ENCODE data around the gene DCTD. TPM values are rescaled to one million over a fixed set of nuclear protein-coding genes. Genes with fewer than 3 reads are reported as not detected.
"Not testable (repeated sequence)": the region's sequence is repeated elsewhere in the genome, so short reads cannot be mapped to it uniquely, and the experiment has no call there.

The DCTD gene
- total and polyA plus RNA-seq, 5 experiments from 2014 or later = 78.8 to 95.9 (median 87.3) TPM

DNA sequence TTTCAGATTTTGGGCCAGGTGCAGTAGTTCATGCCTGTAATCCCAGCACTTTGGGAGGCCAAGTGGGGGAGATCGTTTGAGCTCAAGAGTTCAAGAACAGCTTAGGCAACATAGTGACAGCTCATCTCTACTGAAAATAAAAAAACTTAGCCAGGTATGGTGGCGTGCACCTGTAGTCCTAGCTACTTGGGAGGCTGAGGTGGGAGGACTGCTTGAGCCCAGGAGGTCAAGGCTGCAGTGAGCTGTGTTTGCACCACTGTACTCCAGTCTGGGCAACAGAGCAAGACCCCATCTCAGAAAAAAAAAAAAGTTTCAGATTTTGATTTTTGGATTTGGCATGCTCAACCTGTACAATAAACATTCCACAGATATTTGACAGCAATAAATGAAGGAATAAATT lies 17.2 kb downstream of the DCTD start:
- POLR2A ChIA-PET = interaction anchor here (0.6 kb wide), 1 partner anchor 412 kb away, joined by 7 read pairs; no protein-coding TSS in a partner anchor
- ATAC-seq, DNase-seq, H3K27me3 Mint-ChIP-seq, H3K9me3 Mint-ChIP-seq, H3K4me3 Mint-ChIP-seq: not testable (repeated sequence)
- H3K36me3 Mint-ChIP-seq = peaks cover 0 to 92% (median 38%) of the 10 kb centered on the region in 3 donors
- peaks cover 0 to 12% (median 8%) of the 10 kb centered on the region in 4 donors for H3K4me1 Mint-ChIP-seq
- H3K27ac Mint-ChIP-seq = peak overlapping the region in 1 of 10 donors; percentile 1

DNA sequence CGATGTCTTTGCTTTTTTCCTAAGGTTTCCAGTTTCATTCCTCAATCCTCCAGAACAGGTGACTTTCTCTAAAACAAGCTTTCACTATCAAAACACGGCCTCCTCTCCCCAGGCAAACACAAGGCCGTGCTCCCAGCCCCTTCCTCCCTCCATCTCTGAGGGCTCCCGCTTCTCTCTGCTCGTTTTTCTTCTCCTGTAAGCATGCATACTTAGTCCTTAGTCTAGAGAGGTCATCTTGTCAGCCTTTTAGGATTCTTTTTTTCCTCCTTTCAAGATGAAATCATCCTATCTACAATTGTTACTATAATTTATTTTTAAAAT lies 18.7 kb downstream of the DCTD start:
- DNase-seq (no peak), ATAC-seq (no peak)
- no peaks in the 10 kb centered on the region for H3K27me3 Mint-ChIP-seq
- H3K4me3 Mint-ChIP-seq = no peak overlapping the region
- no peaks in the 10 kb centered on the region for H3K9me3 Mint-ChIP-seq
- H3K27ac Mint-ChIP-seq = peak overlapping the region in 3 of 10 donors; percentile 11 to 71 (median 53)
- H3K4me1 Mint-ChIP-seq = peaks cover 0 to 5% (median 3%) of the 10 kb centered on the region in 4 donors
- H3K36me3 Mint-ChIP-seq = peaks cover 6 to 93% (median 46%) of the 10 kb centered on the region in 3 donors
- POLR2A ChIA-PET = no interaction called here

DNA sequence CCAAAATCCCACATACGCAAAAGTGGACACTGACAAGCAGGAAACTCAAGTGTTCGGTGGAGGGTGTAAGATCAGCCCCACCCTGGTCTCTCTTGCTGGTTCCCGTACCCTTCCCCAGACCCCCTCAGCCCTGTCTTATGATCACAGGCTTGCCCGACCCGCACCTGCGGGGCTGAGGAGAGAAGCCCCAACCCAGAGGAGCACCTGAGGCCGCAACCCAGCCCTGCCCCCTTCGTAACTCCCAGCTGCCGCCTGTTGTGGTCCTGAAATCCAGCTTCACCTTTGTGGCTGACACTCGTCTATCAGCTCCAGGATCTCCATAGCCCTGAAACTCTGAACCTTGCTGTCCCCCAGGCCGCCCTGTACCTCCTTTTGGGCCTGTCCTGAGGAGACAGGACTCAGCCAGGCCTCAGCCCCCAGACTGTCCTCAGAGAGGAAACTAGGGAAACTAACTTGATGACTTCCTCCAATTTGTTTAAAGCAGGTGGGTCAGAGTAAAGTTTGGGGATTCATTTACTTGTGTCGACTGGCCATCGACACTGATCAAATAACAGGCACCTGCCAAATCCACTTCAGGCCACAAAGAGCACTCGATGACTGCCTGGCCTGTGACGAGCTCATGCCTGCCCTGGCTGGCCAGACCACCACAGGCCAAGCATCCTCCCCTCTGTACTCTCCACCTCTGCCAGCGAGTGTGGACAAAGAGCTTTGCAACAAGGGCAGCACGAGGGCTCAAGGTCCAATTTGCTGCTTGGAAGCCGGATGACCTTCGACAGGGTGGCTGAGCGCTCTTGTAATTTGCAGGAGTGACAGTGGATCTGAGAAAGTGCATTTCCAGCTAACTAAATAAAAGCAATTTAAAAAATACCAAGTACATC lies 19.3 kb downstream of the DCTD start:
- peaks cover 10 to 94% (median 49%) of the 10 kb centered on the region in 3 donors for H3K36me3 Mint-ChIP-seq
- DNase-seq = no peak
- POLR2A ChIA-PET = no interaction called here
- no peaks in the 10 kb centered on the region for H3K9me3 Mint-ChIP-seq
- H3K4me1 Mint-ChIP-seq = peaks cover 0 to 5% (median under 1%) of the 10 kb centered on the region in 4 donors
- no peak overlapping the region for H3K4me3 Mint-ChIP-seq
- H3K27me3 Mint-ChIP-seq = no peaks in the 10 kb centered on the region
- peak overlapping the region in 3 of 10 donors; percentile 3 to 53 (median 25) for H3K27ac Mint-ChIP-seq
- ATAC-seq = no peak

DNA sequence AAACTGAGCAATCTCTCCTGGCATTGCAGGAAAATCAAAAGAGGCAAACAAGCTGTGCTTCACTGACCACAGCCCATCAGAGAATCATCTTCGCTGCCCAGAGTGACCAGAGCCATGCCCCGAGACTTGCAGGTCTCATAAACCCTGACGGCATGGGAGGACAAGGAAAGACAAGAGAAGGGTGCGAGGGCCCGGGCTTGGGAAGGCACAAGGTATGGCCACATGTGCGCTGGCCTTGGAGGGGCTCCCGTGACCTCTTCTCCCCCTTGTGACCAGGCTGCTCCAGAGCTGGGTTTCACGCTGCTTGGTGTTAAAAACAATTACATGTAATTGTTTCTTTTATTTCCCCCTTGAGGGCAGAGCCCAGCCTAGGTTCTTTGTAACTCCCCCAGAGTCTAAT lies 20.8 kb downstream of the DCTD start:
- Mint-ChIP-seq H3K4me1 (peaks cover 0 to 3% (median 1%) of the 10 kb centered on the region in 4 donors), H3K36me3 (peaks cover 13 to 95% (median 58%) of the 10 kb centered on the region in 3 donors), H3K4me3 (no peak overlapping the region), H3K27ac (no peak overlapping the region), H3K9me3 (no peaks in the 10 kb centered on the region), H3K27me3 (no peaks in the 10 kb centered on the region)
- DNase-seq (no peak), ATAC-seq (no peak)
- POLR2A ChIA-PET = no interaction called here

- H3K36me3 Mint-ChIP-seq = peaks cover 19 to 95% (median 61%) of the 10 kb centered on the region in 3 donors
- H3K9me3 Mint-ChIP-seq = no peaks in the 10 kb centered on the region
- peak overlapping the region in 1 of 10 donors; percentile 63 for H3K27ac Mint-ChIP-seq
- POLR2A ChIA-PET = no interaction called here
- no peak for ATAC-seq
- no peaks in the 10 kb centered on the region for H3K27me3 Mint-ChIP-seq
- no peak for DNase-seq
- H3K4me3 Mint-ChIP-seq = no peak overlapping the region
- H3K4me1 Mint-ChIP-seq = peaks cover 0 to 3% (median 1%) of the 10 kb centered on the region in 4 donors
Observed at GRCh38 chr4:182895791-182896292, 21.3 kb downstream of the DCTD start.

GRCh38 chr4:182894681-182895275 lies 22.4 kb downstream of the DCTD start:
- POLR2A ChIA-PET = no interaction called here
- Mint-ChIP-seq H3K27ac (peak overlapping the region in 1 of 10 donors; percentile 65), H3K4me3 (no peak overlapping the region), H3K4me1 (peaks cover 0 to 2% (median under 1%) of the 10 kb centered on the region in 4 donors), H3K36me3 (peaks cover 27 to 95% (median 63%) of the 10 kb centered on the region in 3 donors), H3K9me3 (no peaks in the 10 kb centered on the region), H3K27me3 (no peaks in the 10 kb centered on the region)
- ATAC-seq (no peak), DNase-seq (no peak)

- H3K27me3 Mint-ChIP-seq = no peaks in the 10 kb centered on the region
- H3K9me3 Mint-ChIP-seq = peaks cover 0 to 2% (median 0%) of the 10 kb centered on the region in 9 donors
- no peak for DNase-seq
- no peak for ATAC-seq
- H3K27ac Mint-ChIP-seq = peak overlapping the region in 1 of 10 donors; percentile 22
- H3K4me1 Mint-ChIP-seq = peaks cover 0 to 2% (median under 1%) of the 10 kb centered on the region in 4 donors
- no peak overlapping the region for H3K4me3 Mint-ChIP-seq
- H3K36me3 Mint-ChIP-seq = peaks cover 40 to 95% (median 70%) of the 10 kb centered on the region in 3 donors
- POLR2A ChIA-PET = no interaction called here
Observed at GRCh38 chr4:182893474-182894080, 23.6 kb downstream of the DCTD start.

GRCh38 chr4:182893047-182893446 lies 24.1 kb downstream of the DCTD start:
- H3K9me3 Mint-ChIP-seq = peaks cover 0 to 2% (median 0%) of the 10 kb centered on the region in 9 donors
- peaks cover 0 to 1% (median 0%) of the 10 kb centered on the region in 4 donors for H3K4me1 Mint-ChIP-seq
- H3K27ac Mint-ChIP-seq = peak overlapping the region in 1 of 10 donors; percentile 22
- H3K27me3 Mint-ChIP-seq = no peaks in the 10 kb centered on the region
- H3K4me3 Mint-ChIP-seq = no peak overlapping the region
- POLR2A ChIA-PET = no interaction called here
- peaks cover 43 to 95% (median 74%) of the 10 kb centered on the region in 3 donors for H3K36me3 Mint-ChIP-seq
- ATAC-seq (no peak), DNase-seq (no peak)

- POLR2A ChIA-PET = no interaction called here
- peaks cover 0 to 3% (median under 1%) of the 10 kb centered on the region in 4 donors for H3K4me1 Mint-ChIP-seq
- H3K4me3 Mint-ChIP-seq = no peak overlapping the region
- peaks cover 63 to 100% (median 94%) of the 10 kb centered on the region in 3 donors for H3K36me3 Mint-ChIP-seq
- H3K27ac Mint-ChIP-seq = peak overlapping the region in 3 of 10 donors; percentile 5 to 61 (median 39)
- no peaks in the 10 kb centered on the region for H3K27me3 Mint-ChIP-seq
- H3K9me3 Mint-ChIP-seq = peaks cover 0 to 21% (median 8%) of the 10 kb centered on the region in 9 donors
- no peak for DNase-seq
- ATAC-seq = no peak
Observed at GRCh38 chr4:182890202-182890601, 27.0 kb downstream of the DCTD start.

DNA sequence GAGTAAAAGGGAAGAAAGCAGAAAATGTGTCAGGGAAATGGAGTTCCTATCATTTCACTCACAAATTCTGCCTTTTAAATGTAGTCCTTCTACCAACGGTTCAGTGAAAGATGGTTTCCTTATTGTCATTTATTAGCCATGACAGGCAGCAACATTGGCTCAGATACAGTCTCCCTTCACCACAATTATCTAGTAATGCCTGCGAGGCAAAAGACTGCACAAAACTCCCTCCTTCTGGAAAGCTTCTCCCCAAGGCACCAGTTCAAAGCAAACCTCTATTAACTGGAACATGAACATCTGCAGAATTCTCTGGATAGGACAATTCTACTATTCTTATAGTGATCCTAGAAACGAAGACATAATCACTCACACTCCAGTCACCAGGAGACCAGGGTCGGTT lies 28.3 kb downstream of the DCTD start:
- Mint-ChIP-seq H3K4me1 (peaks cover 0 to 3% (median under 1%) of the 10 kb centered on the region in 4 donors), H3K36me3 (peaks cover 67 to 97% (median 93%) of the 10 kb centered on the region in 3 donors), H3K9me3 (peaks cover 0 to 34% (median 12%) of the 10 kb centered on the region in 9 donors), H3K4me3 (no peak overlapping the region), H3K27ac (no peak overlapping the region), H3K27me3 (no peaks in the 10 kb centered on the region)
- POLR2A ChIA-PET = no interaction called here
- DNase-seq = no peak
- ATAC-seq = no peak

DNA sequence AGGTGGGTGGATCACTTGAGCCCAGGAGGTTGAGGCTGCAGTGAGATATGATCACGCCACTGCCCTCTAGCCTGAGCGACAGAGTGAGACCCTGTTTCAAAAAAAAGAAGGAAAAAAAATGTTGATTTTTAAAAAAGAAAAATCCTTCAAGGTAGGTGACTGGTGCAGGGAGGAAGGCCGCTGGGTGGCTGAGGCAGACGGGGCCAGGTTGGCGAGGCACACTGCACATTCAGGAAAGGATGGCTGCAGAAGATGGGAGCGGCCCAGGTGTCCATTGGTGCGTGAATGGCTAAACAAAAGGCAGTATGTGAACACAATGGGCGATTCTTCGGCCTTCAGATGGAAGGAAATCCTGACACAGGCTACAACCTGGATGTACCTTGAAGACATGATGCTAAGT lies 30.4 kb downstream of the DCTD start:
- no peak overlapping the region for H3K27ac Mint-ChIP-seq
- POLR2A ChIA-PET = no interaction called here
- no peaks in the 10 kb centered on the region for H3K27me3 Mint-ChIP-seq
- ATAC-seq (no peak), DNase-seq (no peak)
- peaks cover 0 to 3% (median 0%) of the 10 kb centered on the region in 4 donors for H3K4me1 Mint-ChIP-seq
- H3K9me3 Mint-ChIP-seq = peaks cover 0 to 45% (median 14%) of the 10 kb centered on the region in 9 donors
- H3K4me3 Mint-ChIP-seq = no peak overlapping the region
- H3K36me3 Mint-ChIP-seq = peaks cover 64 to 89% (median 89%) of the 10 kb centered on the region in 3 donors

DNA sequence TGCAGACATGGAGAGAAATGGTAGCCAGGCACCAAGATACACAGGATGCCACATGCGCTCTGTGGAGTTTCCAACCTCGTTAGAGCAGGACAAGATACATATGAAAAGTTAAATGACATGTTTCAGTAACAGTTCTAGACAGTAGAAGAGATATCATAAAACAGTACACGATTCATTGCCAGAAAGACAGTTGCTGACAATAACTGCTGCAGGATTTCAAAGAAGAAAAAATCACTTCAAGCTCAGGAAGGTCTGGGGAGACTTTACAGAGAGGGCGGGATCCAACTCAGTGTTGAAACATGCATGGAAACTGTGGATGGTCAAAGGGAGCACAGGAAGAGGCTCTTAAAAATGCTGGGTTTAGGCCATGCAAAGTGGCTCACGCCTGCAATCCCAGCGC lies 31.0 kb downstream of the DCTD start:
- no peaks in the 10 kb centered on the region for H3K27me3 Mint-ChIP-seq
- POLR2A ChIA-PET = no interaction called here

More for the DNA sequence above, 31.0 kb downstream of the DCTD start:
- Mint-ChIP-seq H3K4me1 (peaks cover 0 to 3% (median 0%) of the 10 kb centered on the region in 4 donors), H3K4me3 (no peak overlapping the region), H3K27ac (no peak overlapping the region), H3K36me3 (peaks cover 60 to 87% (median 84%) of the 10 kb centered on the region in 3 donors), H3K9me3 (peaks cover 0 to 45% (median 14%) of the 10 kb centered on the region in 9 donors)
- DNase-seq (no peak), ATAC-seq (no peak)

Measured in naive thymus-derived CD8-positive, alpha-beta T cell (primary cell).